Endometrial microvascular endothelial cells (primary cell): ENCODE measurements around the gene RNPS1. TPM values are rescaled to one million over a fixed set of nuclear protein-coding genes. Genes with fewer than 3 reads are reported as not detected.

Experiments
- in situ Hi-C: cut with HindIII; loops from 2 replicates; pipeline ENCODE4 v1.10.0; 2017; ENCODE audit warnings: low sequenced_read_pairs, low pct_unique_long_range_greater_than_20kb; ENCODE audit errors: inconsistent ontology term
- total RNA-seq: library from RNA; depleted of rRNA; stranded (reverse); fragments of >200 nt; gene quantifications from one replicate; pipeline ENCODE4 v1.2.3, GENCODE V29; 2015; ENCODE audit errors: inconsistent ontology term

RNPS1 gene, protein sequence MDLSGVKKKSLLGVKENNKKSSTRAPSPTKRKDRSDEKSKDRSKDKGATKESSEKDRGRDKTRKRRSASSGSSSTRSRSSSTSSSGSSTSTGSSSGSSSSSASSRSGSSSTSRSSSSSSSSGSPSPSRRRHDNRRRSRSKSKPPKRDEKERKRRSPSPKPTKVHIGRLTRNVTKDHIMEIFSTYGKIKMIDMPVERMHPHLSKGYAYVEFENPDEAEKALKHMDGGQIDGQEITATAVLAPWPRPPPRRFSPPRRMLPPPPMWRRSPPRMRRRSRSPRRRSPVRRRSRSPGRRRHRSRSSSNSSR
- total RNA-seq: 177 TPM

DNA sequence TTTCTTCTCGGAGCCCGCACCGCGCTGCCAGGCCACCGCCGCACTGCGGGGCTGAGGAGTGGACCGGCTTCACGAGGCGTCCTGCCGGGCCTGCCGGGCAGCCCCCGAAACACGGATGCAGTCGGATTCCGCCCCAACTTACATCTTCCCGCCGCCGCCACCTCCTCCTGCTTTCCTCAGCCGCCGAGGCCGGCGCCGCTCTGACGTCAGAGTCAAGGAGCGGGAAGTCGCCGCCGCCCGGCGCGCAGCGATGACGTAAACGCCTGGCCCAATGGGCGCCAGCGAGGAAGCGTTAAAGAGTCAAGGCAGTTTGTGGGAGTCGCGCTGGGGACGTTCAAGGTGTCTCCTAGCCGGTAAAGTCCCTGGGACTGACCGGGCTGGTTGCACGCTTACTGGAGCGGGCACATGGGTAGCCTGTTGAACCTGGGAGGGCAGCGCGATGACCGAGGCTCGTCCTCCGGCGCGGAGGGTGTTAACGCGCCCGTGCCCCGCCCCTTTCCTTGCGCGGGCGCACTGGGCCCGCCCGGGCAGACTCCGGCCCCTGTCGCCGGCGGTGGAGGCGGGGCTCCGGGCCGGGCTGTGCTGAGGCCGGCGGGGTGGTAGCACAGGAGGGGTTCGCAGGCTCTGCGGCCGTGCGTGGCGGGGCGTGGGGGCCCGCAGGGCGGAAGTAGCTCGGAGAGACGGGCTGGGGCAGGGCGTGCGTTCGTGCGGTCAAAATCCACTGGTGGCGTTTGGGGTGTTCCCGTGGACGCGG, at the start of gene RNPS1:
RNPS1 (minus strand) TSS at position 214 of the 754 bp plus-strand sequence. CDS start 3,483 bp downstream, outside the sequence.
- in situ Hi-C loops: no loop called here

DNA sequence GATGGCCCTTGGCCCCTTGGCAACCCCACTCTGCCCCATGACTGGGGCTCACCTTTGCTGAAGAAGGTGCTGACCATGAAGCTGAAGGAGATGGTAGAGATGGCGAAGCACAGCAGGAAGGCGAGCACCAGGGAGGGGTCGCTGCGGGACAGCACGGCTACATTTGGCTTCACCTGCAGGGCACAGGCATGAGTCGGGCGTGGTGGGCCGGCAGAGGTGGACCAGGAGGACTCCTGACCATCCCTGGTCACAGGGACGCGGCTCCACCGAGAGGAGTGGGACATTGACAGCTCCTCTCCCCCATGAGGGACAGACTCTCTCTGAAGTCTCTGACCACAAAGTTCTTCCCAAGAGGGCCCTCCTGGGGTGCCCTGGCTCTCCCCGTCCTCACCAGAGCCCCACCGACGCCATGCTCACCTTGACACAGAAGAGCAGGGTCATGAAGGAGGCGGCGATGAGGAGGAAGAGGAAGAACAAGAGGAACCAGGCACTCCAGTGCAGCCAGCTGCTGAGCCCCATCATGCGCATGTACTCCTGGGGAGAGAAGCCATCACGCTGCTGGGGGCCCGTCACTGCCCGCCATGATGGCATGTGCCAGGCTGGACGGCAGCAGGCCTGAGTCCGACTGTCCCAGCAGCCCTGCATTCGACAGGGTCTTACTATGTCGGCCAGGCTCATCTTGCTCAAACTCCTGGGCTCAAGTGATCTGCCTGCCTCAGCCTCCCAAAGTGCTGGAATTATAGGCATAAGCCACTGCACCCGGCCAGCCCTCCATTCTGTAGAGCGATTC, 49.5 kb upstream of the RNPS1 start:
- in situ Hi-C loops: no loop called here

DNA sequence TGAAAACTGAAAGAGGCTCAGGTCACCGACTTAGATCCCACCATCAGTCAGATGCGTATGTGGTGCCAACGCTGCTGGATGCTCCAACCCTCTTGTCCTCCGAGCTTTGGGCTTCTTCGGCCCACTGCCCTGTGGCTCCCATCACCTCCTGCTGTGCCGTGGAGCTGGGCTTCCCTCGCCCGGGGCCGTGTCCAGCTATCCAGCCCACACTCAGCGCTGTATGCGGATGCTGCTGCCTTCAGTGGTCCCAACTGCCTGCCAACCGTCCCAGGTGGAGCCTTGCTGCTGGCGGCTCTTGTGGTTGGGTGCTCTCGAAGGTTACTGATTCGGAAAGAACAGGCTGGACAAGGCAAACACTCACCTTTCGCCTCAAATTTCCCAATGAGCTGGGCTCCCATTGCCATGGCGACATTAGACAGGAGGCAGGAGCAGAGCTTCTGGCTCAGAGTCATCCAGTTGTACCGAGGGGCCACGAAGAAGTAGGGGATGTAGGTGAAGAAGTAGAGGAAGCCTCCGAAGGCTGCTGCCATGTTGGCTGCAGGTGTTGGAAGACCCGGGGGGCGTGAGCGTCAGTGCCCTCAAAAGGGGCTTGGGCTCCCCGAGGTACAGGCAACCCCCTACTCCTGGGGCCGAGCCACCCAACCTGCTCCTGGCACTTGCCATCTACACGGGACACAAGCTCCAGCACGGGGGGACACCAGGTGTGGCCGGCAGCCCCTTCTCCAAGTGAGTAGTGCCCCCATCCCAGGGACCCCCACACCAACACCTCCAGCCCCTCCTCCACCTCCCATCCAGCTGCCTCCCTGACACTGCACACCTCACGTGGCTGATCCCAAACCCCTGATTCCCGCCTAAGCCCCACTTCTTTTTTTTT, 40.4 kb upstream of the RNPS1 start:
- in situ Hi-C loops: no loop called here

DNA sequence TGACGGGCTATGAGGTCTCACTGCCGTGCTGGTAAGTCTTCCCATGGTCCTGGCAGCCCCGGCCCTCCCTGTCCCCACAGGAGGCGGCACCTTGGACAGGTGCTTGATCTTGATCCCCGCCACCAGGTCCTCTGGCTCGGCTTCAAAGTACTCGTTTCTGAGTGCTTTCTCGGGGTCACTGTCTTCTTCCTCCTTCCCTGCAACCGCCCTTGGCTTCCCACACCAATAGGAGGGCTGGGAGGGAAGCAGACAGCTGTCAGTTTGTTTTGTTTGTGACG, 31.9 kb upstream of the RNPS1 start:
- in situ Hi-C loops: no loop called here

DNA sequence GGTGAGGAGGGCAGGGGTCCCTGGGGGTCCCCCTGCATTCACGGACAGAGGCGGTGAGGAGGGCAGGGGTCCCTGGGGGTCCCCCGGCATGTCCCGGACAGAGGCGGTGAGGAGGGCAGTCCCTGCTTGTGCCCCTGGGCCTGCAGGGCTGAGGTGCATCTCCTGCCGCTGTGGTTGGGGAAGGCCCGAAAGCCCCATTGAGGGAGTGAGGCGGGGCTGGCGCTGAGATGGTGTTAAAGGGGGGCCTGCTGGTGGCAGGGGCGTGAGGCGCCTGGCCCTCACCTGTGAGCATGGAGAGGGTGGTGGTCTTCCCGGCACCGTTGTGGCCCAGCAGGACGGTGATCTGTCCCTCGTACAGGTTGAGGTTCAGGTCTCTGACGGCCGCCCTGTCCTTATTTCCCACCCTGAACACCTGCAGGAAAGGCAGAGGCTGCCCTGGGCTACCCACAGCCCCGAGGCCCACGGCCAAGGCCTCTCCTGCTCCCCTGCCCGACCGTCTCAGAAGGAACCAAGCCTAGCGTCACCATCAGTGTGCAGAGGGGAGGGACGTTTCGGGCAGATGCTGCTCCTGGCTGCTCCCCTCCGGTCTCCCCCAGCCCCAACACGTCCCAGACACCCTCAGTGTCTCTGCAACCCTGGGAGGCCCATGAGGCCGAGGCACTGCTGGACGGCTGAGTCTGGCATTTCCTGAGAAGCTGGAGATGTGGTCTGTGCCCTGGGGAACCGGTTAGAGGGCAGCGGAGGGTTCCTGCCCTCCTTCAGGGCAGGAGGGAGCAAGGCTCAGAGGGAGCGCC, 31.4 kb upstream of the RNPS1 start:
- in situ Hi-C loops: no loop called here

DNA sequence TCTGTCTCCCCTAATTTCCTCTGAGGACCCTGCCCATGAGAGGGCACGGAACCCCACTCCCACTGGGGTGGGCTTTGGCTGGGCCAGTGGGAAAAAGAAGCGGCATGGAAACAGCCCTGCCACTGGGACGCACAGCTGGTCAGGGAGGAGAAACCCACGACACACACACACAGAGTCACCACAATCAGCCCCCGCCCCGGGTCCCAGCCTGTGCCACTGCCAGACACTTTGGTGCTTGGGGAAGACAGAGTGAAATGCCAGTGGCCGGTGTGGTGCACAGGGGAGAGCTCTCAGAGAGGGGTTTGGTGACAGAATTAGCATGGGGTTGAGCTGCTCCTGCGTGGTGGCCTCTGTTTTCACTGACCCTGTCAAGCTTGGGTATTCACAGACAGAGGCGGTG, 30.7 kb upstream of the RNPS1 start:
- in situ Hi-C loops: no loop called here

DNA sequence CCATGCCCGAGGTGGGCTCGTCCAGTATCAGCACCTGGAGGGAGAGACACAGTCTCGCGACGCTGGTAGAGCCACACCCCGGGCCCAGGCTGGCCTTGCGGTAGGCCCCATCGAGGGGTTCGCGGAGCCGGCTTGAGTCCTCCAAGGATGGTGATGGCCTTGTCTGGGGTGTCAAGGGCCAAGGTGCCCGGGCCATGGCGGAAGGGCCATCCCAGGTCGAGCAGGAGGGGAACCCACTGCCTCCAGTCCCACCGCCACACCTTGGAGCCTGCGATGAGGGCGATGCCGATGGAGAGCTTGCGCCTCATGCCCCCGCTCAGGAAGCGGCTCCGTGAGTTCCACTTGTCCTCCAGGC, 29.6 kb upstream of the RNPS1 start:
- in situ Hi-C loops: no loop called here

DNA sequence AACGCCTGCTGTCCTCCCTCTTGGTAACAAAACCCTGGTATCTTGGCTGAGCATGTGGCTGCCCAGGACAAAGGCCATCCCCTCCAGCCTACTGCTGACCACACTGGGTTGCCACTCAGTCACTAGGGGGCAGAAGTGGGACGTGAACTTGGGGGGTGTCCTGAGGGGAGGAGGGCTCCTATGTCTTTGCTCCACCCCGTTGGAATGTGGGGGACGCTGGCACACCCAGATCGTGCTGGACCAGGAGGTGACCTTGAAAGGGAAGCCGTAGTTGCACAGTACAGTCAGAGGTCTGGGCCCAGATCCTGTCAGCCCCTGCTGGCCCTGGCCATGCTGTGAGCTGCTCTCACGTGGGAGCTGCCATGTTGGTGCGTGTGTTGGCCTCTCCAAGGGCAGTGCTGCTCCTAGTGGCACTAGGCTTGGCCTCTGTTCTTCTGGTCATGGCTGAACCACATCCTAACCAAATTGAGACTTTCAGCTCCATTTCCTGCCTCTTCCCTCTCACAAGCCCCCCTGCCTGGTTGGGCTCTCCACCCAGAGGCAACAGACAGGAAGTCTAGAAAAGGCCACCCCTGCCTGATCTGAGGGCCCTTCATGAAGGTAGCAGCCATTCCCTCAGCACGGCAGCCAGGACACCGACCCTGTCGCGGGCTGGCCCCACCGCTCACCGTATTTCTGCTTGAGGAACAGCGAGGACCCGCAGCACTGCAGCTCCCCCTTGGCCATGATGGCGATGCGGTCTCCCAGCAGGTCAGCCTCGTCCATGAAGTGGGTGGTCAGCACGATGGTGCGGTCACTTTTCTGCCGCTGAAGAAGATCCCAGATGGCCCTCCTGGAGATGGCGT, 29.0 kb upstream of the RNPS1 start:
- in situ Hi-C loops: no loop called here

DNA sequence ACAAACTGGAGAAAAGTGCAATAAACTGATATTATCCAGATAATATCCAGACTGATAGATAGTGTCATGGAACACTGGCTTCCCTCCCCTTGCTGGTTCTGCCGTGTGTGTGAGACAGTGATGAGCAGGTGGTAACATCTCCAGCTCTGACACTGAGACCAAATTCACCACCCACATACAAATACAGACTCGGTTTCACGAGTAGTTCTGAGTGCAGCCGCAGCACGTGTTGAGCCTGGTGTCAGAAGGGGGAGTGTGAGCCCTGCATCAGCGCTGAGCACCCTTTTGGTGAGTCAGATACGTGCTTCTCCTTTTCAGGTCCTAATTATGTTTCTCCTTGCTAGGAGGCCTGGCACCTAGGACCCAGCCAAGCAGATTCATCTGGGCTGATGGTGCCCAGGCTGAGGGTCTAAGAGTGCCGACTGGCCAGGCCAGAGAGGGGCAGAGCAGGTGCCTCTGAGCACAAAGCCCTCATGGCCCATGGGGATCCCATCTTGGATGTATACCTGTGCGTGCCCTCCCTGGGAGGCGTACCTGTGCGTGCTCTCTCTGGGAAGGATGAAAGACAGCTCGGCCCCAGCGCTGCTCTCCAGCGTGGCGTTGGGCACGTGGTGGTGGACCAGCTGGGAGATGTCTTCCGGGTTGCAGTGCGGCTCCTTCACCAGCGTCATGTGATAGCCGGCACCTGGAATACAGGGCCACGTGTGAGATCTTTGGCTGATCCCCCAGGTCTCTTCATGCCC, 27.3 kb upstream of the RNPS1 start:
- in situ Hi-C loops: no loop called here

DNA sequence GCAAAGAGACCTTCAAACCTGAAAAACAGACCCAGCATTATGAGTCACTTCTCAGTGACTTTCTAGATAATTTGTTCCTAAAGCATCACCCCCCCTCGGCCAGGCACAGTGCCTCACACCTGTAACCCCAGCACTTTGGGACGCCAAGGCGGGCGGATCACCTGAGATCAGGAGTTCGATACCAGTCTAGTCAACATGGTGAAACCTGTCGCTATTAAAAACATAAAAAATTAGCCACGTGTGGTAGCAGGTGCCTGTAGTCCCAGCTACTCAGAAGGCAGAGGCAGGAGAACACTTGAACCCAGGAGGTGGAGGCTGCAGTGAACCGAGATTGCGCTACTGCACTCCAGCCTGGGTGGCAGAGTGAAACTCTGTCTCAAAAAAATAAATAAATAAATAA, 24.3 kb upstream of the RNPS1 start:
- in situ Hi-C loops: no loop called here

DNA sequence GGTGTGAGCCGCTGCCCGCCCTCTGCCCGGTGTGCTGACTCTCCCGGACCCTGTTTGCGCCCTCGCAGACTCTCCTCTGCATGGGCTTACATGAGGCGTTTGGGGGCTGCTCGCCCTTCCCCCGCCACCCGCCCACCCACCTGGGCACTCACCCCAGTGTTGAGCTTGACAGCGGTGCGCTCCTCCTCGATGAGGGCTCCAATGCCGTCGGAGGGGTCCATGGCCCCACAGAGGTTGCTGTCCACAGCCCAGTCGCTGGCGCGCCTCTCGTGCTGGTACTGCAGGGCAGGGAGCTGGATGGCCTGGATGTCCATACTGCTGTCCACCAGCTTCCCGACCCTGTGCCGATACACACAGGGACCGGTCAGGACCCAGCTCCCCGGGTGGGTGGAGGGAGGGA, 21.4 kb upstream of the RNPS1 start:
- in situ Hi-C loops: no loop called here

DNA sequence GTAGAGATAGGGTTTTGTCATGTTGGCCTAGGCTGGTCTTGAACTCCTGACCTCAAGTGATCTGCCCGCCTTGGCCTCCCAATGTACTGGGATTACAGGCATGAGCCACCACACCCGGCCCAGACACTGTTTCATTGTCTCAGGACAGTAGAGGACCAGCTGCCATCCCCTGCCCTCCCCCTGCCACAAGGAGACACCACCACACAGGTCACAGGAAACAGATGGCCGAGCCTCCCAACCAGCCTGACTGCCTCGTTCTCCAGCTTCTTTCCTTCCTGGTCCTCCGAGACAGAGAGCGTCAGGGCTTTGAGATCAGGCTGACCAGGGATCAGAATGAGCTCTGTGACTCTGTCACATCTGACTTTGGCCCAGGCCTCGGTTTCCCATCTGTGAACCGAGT, 20.8 kb upstream of the RNPS1 start:
- in situ Hi-C loops: no loop called here

DNA sequence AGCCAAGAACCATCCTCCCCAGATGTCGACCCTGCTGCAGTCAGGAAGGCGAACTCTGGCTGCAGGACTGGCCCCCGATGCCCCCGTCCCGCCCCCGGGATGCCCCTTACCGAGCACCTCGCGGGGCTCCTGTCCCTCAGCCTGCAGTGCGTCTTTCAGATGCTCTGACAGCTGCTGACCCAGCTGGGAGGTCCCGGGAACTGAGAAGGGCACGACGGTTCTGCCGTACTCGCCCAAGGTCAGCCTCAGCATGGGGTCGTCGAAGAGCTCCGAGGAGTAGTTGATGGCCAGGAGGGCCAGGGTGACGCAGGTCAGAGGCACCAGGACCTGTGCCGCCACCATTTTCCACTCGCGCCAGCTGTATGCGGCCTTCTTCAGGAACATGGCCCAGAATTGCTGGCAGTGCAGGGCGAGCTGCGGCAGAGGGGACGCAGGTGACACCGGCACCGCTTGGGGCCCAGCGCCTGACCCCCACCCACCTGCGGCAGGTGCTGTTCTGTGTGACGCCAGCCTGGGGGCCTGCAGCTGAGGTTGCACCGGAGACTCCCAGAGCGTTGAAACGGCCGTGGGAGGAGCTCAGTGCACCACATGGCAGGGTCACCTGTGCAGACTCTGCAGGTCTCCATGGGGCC, 20.1 kb upstream of the RNPS1 start:
- in situ Hi-C loops: no loop called here

DNA sequence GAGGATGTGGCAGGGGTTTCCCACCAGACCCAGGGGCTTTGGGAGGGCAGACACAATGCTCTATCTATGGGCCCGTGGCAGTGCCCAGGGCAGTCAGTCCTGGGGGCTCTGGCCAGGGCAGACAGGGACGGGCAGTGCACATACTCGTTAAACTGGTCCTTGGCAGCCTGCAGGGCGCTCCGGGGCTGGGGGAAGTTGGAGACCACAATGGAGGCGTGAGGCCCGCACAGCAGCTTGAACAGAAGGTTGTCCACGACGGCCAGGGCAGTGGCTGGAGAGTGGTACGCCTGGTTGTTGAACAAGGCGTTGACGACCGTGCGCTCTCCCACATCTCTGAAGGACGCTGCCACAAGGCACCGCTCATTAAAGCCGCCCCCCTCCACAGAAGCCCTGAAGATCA, 18.6 kb upstream of the RNPS1 start:
- in situ Hi-C loops: no loop called here

DNA sequence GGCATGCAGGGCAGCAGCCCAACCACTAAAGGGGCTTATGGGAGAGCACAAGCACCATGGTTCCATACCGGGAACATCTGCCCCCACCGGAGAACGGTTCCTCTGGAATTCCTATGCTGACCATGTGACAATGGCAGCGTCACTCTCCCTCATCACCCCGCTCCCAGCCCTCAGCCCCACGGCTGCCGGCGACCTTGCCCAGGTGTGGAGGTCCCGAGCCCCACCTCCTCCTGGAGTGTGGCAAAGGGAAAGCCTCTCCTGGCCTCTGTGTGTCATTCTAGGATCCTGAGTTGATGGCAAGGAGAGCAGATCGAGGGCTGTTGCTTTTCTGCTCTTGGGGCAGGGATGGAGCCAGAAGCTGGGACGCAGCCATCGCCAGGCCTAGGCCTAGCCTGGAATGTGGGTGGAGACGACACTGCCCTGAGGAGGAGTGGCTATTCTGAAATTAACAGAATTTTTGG, 17.8 kb upstream of the RNPS1 start:
- in situ Hi-C loops: no loop called here

DNA sequence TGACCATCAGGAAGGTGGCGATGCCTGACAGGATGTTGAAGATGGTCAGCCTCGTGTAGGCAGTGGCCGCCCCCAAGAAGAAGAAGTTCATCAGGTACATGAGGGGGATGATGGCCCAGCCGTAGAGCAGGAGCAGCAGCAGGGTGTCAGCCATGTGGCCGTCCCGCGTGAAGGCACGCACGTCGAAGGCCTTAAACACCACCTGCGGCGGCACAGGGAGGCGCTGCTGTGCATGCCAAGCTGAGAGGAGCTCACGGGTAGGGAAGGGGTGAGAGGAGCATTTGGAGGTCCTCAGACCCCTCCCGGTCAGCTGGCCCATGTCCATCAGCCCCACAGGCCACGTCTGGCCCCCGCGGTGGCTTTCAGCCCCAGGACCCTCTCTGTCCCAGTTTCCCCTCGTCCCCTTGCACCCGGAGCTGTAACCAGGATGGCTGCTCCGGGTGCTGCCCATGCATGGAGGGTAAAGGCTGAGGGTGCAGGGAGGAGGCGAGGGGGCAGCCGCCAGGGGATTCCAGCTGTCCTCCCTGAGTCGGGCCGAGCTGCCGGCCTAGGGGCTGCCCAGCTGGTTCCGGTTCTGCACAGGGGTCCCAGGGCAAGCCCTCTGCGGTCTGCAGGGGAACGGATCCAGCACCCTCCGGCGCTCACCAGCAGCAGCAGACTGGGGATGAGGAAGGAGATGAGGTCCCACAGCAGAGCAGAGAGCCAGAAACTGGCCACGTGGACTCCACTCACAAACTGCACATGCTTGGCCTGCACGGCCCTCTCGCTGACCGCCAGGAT, 17.1 kb upstream of the RNPS1 start:
- in situ Hi-C loops: no loop called here
